ENCODE results near the gene RUNDC1.

The RUNDC1 gene

GRCh38 chr17:43040655-43041054 lies 60.3 kb downstream of the RUNDC1 start:
- no peak for TF ChIP-seq TAF1 (IDR thresholded peaks at IDR 0.05; ENCODE audit: borderline replicate concordance, insufficient read depth, low read length)

- no peak for TF ChIP-seq TAF1 (IDR thresholded peaks at IDR 0.05; ENCODE audit: borderline replicate concordance, insufficient read depth, low read length)
- TF ChIP-seq SIN3A (IDR thresholded peaks at IDR 0.05; ENCODE audit: borderline replicate concordance, insufficient read depth, low read length): no peak
- TF ChIP-seq REST (IDR thresholded peaks at IDR 0.05; ENCODE audit: insufficient read depth in 1 of 2, low read depth in 2 of 2, low read length in 2 of 2): no peak
- no peak for TF ChIP-seq POLR2AphosphoS5 (IDR thresholded peaks at IDR 0.05; ENCODE audit: low read depth, low read length)
- TF ChIP-seq FOXP2 (optimal IDR thresholded peaks at IDR 0.05; ENCODE audit: borderline replicate concordance, extremely low read depth, extremely low read length, insufficient read depth): no peak
Observed at GRCh38 chr17:43042025-43042628, 61.8 kb downstream of the RUNDC1 start.

Measured in PFSK-1 (cell line).